Inflammatory macrophage treated with lipopolysaccharide for 4 hours (primary cell): ENCODE data around the gene HIVEP1.

ENCODE experiments used
- DNase-seq: peaks from one replicate; pipeline ENCODE4 v3.0.0-alpha.2; 2020

Gene HIVEP1

DNA sequence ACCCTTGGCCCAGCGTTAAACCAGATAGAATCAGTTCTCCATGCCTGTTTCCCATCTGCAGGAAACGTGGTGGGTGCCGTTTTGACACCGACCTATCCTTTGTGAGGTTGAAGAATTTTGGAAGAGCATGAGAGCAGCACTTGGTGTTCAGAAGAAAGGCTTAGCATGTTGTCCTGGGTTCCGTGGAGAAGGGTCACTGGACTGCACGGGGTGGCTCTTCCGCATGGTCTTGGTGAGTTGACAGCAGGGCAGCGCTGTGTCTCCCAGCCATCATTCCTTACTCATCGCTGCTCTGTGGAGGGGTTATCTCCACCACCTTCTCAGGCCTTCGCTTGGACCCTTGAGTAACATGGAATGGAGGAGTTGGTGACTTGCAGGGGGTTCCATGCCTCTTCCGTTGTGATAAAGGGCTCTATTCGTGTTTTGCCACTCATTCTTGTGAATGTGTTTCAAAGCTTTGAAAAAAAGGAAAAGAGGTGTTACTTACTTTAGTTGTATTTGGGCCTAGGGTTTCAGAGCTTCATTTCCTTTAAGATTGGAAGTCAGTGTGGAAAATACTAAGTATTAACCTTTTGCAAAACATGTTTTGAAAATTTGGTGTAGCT is 8.2 kb downstream of the HIVEP1 start:
- no peak for DNase-seq

DNA sequence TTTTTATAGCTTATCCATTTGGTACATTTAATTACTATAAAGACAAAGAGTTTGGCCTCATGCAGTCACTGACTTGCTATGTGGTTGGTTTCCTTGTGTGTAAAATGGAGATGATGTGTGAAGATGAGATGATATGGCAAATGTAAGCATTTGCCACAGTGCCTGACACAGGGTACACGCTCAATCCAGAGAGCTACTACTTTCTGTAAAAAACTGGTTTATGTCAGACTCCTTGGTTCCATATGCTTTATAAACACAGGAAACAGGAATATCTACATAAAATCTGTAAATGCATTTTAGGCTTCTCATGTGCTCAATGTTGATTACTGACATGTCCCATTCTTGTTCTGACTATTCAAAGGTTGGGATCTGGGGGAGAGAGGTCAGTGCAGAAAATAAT is 10.4 kb downstream of the HIVEP1 start:
- no peak for DNase-seq

DNA sequence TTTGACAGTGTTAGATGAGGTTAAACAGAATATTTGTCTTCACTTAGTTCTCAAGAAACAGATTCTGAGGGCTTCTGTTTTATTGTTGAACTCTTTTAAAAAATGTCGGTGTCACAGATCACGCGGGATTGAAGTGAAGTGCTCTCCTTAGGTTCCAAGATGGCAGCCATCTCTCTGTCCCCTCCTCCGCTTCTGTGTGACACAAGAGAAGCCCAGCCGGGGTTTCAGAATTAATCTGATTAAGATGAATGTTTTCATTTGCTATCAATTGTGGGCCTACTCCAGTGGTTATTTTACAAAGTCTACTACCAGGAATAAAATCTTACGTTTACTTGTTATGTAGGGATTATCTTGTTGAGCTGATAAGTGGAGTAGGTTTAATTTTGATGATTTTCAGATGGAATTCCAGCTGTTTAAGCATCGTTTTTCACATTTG is 10.9 kb downstream of the HIVEP1 start:
- no peak for DNase-seq

DNA sequence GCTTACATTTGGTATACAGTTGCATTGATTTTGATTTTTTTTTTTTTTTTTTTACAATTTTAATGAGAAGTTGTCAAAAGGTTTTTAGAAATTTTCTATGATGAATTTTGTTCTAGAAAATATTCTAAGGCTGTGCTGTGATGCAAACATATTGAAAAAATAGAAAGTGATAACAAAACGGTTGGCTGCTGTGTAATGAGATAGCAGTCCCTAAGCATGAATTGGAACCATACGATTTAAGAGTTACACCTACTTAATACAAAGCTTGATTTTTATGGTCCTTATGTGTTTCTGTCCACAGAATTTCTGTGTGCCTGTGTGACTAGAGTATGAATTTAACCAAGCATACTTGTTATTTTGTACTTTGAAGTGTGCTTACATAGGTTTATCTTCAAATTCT is 12.1 kb downstream of the HIVEP1 start:
- no peak for DNase-seq

DNA sequence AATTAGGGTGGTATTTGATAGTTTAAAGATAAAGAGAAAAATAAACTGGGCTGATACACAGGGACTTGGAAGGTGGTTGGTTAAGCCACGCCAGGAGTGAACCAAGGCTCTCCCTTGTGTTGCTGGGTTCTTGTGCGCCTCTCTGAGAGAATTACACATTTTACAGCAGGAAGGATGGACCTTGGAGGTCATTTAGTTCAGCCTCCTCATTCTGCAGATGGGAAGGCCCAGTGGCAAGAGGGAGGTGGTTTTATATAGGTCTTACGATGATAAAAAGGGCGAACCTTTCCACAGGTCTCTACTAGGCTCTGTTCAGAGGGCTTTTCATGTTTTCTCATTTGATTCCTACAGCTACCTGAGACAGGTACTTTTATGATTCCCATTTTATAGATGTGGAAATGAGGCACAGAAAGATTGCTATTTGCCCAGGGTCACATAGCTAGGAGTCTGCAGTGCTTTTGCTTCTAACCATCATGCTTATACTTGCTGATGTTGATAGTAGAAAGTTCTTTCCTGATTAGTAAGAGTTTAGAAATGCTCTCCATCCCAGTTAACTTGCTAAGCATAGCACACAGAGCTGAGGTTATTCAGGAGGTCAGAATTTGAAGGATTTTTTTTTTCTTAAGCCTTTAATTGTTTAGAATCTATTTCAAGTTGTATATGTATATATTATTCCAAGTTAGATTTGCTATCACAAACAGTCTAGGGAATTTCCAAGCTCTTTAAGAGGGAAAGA is 12.8 kb downstream of the HIVEP1 start:
- DNase-seq, result no peak

DNA sequence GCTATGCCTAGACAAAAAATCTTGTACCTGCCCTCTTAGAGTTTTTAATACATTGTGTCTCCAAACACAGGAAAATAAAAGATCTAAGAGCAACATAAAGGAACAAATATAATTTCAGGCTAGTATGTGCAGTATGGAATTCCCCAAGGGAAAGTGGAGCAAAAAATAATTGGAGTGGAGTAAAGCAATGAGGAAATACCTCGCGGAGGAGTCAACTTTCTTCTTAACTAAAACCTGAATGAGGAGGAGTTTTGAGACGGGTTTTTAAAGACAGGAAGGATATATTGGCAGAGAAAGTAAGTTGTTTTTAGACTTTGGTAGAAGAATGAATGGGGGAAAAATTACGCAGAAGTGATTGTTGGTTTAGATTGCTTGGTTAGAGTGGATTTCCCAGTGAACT is 14.0 kb downstream of the HIVEP1 start:
- DNase-seq, result peak; percentile 14

DNA sequence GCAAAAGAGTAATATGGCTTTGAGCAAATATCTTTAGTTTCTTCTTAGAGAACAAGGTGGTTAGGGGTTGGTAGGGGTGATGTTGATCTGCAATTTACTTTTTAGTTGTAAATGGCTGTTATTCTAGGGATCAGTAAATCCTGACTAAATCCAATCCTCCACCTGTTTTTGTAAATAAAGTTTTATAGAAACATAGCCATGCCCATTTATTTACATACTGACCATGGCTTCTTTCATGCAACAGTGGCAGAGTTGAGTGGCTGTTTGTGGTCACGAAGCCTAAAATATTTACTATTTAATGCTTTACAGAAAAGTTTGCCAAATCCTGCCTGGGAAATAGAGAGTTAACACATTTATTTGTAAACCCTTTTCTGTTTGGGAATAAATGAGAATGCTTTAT is 14.7 kb downstream of the HIVEP1 start:
- DNase-seq, result no peak

DNA sequence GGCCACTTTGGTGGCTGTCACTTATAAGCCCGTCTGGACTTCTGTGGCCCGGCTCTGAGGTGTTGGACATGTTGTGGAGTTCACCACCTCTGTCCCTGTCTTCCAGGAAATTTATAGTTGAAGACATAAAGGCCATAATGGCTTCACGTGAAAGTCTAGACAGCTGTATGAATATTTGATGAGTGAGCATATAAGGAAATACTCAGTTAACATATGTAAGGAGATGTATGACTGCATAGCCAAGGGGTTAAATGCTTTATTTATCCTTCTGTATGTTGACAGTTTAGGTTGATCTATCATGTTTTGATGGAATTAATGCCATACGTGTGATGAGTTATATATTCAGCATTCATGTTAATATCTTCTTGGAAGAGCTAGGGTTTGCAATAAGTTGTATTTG is 16.1 kb downstream of the HIVEP1 start:
- DNase-seq, result no peak

DNA sequence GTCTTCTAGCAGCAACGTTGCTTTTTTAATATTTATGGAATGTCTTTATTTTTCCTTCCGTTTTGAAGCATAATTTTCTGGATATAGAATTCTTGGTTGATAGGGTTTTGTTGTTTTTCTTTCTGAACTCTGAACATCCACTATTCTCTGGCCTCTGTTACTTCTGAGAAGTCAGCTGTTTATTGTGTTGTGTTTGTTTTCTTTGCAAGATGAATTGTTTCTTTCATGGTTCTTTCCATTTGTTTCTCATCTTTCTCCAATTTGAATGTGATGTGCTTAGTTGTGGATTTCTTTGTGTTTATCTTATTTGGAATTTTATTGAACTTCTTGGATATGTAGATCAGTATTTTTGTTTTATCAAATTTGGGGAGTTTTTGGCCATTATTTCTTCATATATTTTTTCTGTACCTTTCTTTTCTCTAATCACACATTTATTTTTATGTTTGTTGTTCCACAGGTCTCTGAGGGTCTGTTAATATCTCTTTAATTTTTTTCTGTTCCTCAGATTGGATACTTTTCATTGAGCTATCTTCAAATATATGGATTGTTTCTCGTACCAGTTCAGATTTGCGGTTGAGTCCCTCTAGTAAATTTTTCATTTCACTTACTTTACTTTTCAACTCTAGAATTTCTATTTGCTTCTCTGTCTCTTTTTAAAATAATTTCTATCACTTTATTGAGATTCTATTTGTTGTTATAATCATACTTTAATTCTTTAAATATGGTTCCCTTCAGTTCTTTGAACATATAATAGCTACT is 18.0 kb downstream of the HIVEP1 start:
- DNase-seq, result no peak

DNA sequence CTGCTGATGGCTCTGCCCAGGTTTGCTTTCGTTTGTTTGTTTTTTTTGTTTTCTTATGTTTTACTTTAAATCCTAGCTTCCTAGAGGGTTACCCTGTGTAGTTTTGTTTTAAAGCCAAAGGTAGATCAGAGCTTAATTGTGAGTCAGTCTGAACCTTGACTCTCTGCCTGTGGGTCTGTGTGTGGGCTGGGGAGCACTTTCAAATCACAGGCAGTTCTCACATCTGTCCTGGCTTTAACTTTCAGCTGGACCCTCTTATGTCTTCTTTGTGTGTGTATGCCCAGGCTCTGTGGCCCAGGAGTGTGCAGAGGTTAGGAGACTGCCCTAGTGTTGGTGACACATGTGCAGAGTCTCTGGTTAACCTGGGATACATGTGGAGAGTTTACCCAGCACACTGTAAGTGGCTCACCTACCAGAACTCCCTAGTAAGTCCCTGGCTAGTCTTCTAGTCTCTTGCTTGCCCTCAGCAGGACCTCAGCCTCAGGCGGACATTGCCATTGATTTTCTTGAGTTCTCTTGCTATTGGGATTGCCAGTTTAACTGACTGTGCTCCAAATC is 19.0 kb downstream of the HIVEP1 start:
- no peak for DNase-seq

DNA sequence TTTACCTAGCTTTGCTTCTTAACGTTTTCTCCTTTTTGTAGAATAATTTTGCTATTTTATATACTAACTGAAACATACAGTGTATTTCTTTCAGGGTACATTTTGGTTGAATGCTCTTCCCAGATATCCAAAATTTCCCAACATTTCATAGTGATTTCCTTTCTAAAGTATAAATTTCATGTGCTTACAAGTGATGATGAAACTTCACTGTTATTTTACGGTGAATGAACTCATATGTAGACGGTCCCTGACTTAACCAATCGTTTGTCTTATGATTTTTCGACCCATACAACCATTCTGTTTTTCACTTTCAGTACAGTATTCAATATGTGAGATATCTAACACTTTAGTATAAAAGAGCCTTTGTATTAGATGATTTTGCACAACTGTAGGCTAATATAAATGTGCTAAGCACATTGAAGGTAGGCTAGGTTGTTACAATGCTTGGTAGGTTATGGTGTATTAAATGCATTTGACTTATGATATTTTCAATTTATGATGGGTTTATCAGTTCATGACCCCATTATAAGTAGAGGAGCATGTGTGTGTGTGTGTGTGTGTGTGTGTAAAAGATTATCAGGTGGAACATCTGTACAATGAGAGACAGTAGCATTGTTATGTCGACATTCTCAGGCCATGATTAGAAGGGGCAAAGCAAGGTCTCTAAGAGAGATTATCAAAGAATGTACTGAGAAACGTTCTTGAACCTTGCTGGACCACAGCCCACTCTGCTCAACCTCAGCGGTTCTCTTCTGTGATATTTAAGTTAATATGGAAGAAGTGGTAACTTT is 20.9 kb downstream of the HIVEP1 start:
- no peak for DNase-seq

DNA sequence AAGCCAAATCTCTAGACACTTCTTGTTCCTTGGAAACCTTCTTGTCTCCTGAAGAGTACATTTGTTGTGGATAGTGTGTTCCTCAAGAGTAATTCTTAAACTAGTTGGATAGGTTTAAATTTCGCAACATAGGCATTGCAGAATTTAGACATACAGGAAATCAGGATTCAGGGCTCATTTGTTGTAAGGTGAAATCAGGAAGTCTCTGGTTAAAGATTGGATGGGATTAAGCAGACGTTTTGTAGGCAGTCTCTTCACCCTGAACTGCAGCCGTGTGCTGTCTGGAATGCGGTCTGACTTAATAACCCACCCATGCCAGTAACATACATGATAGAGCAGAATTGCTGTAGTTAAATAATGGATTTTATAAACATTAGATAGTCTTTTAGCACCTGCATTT is 21.7 kb downstream of the HIVEP1 start:
- DNase-seq, result peak; percentile 30

DNA sequence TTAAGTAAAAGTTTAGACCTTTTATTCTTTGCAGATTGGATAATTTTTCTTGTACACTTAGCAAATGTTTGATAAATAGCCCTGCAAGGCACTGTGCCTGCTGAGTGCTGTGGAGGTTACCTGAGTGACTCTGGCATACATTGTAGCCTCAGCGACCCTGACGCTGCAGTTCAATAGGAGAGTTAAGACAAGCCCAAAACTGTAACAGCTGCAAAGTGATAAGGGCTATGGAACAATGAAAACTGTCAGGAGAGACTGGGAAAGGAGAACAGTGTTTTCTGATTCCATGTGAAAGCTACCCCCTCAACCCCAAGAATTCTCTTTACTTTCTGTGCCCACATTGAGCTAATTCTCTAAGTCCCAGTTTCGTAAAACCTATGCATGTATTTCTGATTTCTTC is 22.2 kb downstream of the HIVEP1 start:
- DNase-seq, result no peak

DNA sequence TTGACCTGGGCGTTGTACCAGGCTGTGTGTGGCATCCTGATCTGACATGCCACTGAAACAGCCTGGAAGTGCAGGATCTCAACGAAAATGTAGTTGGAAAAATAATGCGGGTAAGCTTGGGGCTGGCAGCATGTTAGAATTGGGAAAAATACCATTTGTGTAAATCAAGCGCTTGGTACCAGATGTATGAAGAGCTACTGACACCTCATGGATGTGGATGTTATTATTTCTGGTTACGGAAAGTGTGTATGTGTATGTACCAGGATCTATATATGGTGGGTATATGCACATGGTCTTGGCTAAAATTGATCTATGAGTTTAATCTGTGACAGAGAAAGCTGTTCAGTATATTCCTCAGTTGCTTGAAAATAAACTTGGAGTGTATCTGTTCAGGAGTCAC is 22.7 kb downstream of the HIVEP1 start:
- no peak for DNase-seq

DNA sequence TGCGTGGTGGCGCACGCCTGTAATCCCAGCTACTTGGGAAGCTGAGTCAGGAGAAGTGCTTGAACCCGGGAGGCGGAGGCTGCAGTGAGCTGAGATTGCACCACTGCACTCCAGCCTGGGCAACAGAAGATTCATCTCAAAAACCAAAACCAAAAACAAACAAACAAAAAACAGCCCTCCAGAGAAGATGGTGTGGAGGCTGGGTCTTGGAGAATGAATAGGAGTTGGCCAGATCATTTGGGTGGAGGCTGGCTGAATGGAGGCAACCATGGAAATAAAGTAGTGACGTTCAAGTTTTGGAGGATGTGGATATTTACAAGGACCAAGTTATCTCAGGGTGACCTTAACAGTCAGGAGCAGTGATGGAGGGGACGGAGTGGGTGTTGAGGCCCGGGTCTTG is 24.7 kb downstream of the HIVEP1 start:
- DNase-seq, result no peak

DNA sequence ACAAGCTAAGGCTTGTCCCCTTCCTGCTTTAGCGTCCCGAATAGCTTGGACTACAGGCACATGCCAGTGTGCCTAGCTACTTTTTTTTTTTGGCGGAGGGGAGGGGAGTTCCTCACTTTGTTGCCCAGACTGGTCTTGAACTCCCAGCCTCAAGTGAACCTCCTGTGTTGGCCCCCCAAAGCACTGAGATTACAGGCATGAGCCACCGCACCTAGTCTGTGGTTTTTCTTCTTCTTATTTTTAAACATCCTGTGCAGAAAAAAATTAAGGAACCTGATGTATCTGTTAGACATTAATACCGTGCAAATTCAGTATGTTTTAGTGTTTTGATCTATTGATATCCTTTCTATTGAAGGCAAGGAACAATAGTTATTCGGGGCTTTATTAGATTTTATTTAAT is 25.7 kb downstream of the HIVEP1 start:
- no peak for DNase-seq

DNA sequence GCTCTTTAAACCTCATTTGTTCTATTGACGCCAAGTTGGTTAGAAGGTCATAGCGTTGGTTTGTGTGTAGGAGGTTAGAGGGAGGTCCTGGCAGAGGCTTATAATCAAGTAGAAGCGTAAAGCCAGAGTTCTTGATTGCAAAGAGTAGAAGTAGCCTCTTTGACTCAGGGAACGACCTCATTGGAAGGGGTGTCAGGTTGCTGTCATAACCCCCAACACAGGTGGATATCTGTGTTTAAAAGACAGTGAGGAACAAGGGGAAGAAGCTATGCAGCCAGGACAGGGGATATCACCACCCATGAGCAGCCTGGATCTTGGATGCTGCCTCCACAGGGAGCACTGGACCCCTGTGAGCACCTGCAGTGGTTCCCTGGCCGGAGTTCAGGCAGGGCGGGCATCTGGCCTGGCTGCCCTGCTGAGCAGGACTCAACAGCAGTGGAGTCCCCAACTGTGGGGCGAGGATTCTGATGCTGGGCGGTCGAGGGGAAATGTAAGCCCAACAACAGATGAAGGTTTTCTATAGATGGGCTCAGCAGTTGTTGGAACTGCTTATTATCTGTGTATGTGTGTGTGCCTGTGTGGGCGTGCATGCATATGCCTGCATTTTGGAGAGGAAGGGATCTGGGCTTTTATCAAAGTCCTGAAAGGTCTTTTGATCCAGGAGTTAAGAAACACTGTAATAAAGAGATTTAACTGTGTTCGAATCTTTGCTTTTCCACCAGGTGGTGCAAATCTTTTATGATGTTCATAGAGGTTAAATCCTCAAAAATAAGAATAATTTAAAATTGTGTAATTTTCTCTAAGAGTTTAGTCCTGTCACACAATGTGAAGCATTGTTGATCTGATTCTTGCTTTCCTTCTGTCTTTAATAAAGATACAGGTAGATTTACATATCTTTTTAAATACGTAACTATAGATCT is 27.7 kb downstream of the HIVEP1 start:
- no peak for DNase-seq

DNA sequence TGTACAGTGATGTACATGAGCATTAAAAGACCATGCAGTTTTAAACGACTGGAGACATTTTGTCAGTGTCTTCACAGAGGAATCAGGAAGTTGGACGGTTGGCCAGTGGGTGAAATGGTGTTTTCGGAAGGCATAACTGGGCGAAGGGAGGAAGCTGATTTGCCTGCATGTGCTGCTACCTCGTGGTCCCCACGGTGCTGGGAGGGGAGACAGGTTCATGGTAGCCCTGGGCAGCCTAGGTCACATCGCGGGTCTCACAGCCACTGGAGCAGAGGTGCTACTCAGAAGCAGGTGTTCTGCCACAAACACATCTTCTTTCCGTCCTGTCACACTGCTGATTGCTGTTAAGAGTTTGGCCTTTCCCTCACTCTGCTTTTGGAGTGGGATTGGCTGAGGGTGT is 35.2 kb downstream of the HIVEP1 start:
- peak; percentile 57 for DNase-seq

DNA sequence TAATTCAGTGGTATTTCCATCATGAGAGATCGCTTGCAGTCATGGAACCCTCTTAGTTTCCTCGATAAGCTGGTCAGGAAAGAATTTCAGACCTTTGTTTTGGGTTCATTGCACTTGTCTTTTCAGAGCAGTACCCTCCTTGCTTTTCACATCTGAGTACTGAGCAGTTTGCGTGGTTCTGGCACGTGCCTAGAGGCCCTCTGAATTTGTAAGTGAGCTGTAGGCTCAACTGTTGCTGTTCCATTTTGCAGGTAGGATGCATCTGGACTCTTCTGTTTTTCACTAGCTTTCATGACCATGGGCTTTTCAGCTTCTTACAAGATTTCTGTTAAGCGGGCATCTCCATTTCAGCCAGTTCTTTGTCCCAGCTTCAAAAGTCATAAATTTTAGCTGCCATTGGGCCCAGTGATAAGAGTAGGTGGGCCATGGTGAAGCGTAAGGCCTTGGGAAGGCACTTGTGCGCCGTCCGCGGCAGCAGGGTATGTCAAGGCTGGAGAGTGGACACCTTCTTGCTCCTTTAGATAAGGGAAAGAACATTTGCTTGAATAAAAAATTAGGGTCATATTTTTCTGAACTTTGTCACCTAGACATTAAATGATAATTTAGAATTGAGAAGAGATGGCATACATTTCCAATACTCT is 35.8 kb downstream of the HIVEP1 start:
- DNase-seq, result no peak

DNA sequence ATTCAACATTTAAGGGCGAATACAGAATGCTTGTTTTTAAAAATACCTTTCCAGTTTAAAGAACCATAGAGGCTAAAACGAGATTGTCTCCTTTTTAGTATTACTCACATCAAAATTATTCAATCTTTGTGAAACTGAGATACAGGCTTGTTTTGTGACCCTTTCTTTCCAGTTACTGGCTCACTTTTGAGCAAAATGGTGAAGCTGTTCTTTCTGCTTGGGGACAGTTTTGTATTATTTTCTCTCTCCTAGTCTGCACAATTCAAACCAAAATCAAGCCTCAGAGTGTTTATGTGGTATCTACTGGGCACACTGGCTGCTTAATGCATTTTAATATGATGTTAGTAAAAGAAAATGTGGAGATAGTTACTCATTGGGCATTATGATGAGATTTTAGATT is 36.5 kb downstream of the HIVEP1 start:
- no peak for DNase-seq

DNA sequence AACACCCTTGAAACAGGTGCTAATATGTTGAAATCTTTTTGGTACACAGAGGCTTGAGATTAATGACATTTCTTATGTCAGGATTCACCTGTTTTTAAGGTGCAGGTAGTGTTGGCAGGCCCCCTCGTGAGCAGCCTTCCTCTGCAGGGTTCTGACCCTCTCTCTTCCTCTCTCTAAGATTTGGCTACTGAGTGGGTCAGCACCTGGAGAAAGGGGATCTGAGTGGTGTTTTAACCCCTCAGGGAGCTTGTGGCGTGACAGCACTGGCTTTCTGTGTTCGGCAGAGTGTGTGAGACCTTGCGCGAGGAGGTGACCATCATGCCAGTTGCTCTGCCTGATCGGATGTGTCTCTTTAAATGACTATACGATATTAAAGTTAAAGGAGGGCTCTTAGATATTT is 37.1 kb downstream of the HIVEP1 start:
- DNase-seq, result no peak
